Muscle of back (tissue), 11 donors: Measurements from ENCODE around the gene FXR2. TPM values are rescaled to one million over a fixed set of nuclear protein-coding genes. Genes with fewer than 3 reads are reported as not detected.

Source experiments
- DNase-seq, 3 donors: peaks; one replicate each; pipeline versions ENCODE4 v3.0.0 to v3.0.0-alpha.2; 2013
- polyA plus RNA-seq, 10 donors: library from polyadenylated mRNA; unstranded; fragments of 120-200 nt; gene quantifications; one replicate each; pipeline ENCODE4 v1.2.1, GENCODE V29; 2013; ENCODE audit not compliant: insufficient read length in 10 of 10

FXR2 gene
- polyA plus RNA-seq, 10 donors: 32.0 to 41.2 (median 39.2) TPM

DNA sequence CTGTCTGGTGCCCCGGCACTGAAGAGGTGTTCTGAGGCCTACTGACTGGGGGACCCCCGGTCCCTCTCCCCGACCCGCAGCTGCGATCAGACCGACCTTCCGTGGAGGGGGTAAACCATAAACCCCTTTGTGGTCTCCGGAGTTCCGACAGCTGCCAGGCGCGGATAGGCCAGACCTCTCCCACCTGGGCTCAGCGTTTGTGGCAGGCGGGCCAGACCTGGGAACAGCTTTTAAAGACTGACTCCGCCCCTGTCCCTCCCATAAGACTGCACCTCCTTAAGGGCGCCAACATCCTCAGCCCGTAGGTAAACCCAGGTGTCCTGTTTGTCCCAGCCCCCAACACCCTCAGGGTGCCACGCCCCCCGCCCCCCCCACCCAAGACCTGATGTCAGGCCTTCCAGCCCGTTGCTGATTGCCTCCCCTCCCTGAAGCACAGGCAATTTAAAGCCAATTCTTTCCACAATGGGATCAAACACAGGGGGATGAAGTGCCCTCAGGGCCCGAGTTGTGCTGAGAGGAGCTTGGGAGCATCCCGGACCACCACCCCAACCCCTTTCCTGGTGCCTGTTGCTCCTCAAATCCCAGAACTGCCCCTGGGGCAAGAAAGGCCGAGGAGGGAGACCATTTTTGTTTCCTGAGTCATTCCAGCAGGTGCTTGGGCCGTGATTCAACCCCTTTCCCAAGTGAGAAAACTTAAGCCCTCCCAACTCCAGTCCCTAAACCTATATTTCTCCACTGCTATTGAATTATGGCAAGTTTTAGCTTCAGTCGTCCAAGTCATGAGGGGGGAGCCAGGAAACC lies 24.6 kb downstream of the FXR2 start, which contains the start of gene SOX15:
SOX15 (minus strand) TSS at position 204 of the 801 bp plus-strand sequence. CDS start 418 bp downstream, outside the sequence.
- peak in 1 of 3 donors; percentile 70 for DNase-seq

DNA sequence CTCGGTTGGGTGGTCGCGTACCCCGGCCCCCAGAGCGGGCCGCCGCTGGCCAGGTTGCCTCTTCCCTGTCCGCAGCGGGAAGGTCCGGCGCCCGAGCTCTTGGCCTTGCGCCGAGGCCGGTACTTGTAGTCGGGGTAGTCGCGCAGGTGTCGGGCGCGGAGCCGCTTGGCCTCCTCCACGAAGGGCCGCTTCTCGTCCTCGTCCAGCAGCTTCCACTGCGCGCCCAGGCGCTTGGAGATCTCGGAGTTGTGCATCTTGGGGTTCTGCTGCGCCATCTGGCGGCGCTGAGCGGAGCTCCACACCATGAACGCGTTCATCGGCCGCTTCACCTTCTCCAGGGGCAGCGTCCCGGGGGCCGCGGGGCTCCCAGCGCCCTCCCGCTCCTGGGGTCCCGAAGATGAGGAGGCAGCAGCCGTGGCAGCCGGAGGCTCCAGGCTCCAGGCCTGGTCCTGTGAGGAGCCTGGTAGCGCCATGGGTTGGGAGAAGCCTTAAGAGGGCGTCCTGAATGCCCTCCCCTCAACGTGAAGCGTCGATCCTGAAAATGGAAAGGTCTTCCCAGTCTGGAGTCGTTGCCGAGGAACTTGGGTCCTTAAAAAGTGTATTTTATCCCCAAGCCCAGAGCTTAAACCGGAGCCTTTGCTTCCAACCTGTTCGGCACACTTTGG lies 25.4 kb downstream of the FXR2 start:
- DNase-seq: peak; percentile 80 to 95 (median 93)

DNA sequence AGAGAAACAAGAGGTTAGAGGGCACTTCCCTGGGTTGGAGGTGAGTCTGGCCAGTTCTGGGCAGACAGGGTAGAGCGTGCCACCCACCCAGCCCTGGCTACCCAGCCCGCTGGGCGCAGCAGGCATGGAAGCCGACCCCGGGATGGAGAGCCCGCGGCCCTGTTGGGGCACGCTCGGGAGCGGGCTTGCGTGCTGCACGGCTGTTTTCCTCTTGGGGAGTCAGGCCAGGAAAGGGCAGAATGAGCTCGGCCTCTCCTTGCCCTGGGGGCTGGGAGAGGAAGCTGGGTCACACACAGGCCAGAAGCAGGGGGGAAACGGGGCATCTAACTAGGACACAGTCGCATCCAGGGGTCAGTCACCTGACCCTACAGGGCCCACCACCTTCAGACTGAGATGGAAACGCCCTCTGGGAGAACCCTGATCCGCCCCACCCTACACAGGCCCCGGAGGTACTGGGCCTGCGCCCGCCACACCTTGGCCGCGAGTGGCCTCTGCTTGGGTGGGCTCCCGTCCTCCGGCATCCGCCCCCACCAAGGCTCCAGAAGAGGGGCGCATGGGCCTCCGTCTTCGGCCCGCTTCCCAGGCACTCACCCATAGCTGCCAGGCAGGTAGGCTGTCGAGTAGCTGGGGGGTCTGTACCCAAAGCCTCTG lies 26.0 kb downstream of the FXR2 start:
- no peak for DNase-seq

DNA sequence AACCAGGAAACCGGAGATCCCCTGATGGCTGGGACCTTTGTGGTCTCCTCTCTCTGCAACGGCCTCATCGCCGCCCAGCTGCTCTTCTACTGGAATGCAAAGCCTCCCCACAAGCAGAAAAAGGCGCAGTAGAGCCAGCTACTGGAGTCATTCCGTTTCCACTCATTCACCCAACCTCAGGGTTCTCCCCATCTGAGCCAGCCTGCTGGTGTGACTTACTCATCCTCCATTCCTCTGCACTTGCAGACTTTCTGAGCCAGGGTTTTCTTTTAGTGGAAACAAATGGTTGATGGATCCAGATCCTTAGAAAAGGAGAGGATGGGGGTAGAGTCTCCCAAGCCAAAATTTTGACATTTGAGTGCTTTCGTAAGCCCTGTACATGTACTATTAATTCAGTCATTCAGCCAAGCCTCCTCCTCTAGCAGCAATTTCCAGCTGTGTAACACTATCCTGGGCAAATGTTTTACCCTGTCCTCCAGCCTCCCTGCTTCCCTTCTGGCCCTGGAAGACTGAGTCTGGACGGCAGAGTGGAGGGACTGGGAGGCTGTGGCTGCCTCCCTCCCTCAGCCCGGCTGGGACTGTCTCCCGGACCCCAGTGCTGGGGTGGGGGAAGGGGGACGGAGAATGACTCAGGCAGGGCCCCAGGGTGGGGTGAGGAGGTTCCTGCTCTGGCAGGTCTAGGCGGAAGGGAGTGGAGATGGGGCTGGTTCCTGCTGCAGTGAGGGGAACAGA lies 27.1 kb downstream of the FXR2 start:
- peak in 2 of 3 donors; percentile 75 to 82 for DNase-seq

DNA sequence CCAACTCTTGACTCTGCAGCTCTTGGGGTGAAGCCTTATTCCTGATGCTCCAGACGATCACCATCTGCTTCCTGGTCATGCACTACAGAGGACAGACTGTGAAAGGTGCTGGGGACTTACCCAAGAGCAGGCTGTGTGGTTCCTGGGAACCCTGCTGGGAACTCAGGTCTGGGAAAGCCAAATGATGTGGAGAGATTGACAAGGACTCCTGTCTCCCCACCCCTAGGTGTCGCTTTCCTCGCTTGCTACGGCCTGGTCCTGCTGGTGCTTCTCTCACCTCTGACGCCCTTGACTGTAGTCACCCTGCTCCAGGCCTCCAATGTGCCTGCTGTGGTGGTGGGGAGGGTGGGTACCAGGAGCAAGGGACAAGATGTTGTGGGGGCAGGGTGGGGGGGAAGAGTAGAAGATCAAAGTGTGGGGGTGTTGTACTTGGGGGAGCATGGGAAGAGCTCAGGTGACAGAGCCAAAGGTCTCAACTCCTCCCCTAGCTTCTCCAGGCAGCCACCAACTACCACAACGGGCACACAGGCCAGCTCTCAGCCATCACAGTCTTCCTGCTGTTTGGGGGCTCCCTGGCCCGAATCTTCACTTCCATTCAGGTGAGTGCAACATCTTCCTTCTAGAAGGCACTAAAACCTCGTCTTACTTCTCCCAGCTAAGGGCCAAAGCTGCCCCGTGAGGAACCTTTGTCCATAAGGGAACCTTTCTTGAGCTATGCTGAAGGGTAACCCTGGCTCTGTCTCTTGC lies 27.9 kb downstream of the FXR2 start:
- DNase-seq: no peak

DNA sequence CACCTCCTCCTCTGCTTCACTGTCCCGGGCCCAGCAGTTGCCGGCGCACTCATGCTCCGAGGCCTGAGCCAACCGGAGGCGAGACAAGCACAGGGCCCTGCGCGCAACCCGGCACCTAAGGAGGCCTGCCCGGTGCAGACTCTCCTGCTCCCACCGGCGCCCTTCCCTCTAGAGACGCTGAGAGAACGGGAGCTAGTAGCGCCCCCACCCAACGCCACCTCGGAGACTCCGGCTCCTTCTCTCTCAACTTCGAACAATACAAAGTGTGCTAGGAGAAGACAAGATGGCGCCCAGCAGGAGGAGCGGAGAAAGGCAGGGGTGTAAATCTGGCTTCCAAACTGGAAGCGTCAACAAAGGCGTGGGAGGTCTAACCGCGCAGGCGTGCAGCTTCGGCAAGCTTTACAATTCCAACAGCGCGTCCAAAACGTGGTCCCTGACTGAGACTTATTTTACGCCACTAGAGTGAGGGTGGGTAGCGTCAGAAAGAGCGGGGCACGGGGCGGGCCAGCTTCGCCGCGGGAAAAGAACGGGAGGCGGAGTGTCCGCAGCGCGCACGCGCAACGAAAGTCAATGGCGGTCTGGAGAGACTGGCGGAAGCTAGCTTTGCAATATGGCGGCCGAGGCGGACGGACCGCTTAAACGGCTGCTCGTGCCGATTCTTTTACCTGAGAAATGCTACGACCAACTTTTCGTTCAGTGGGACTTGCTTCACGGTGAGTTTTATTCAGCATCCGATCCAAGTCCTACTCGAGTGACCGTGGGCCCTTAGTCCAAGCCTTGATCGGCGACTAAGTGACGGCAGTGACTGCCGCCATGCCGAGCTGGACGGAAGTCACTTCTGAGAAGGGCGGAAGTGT lies 31.2 kb downstream of the FXR2 start, which contains the start of gene MPDU1:
MPDU1 (plus strand) TSS at position 600 of the 857 bp plus-strand sequence; CDS start at position 611, 11 bp downstream.
- peak; percentile 98 to 100 (median 99) for DNase-seq

DNA sequence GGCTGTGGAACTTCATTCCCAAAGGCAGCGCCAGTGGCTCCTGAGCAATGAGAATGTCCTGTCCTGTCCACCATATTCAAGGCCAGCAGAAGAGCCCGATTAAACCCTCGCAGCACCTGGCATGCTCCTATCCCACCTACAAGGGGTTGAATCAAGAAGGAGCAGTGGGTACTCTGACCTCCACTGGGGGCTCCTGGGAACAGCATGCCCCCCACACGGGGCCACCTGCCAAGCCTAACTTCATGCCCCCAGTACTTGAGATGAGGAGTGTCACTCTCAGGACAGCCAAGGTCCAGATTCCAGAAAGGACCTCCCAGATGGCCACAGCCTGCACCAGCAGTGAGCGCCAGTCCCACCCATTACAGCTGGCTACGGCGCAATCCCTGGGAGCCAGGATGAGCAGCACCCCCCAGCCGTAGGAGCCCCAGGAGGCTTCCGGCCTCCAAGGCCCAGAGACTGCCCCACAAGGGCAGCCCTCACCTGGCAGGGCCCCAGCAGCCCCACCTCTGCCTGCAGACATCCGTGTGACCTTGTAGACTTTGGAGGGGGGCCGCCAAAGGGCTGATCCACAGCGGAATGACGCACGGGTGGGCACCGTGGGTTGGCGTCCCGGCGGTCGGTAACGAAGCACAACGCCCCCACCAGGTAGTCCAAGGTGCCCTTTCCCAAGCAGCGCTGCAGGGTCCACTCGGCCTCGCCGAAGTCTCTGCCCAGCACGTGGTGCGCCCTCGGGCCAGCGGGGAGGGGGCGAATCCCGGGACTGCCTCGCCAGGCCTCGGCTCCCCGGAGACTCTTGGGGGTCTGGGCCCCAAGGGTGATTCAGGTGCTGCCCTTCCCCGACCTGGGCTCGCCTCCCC lies 32.1 kb downstream of the FXR2 start:
- peak in 1 of 3 donors; percentile 44 for DNase-seq

DNA sequence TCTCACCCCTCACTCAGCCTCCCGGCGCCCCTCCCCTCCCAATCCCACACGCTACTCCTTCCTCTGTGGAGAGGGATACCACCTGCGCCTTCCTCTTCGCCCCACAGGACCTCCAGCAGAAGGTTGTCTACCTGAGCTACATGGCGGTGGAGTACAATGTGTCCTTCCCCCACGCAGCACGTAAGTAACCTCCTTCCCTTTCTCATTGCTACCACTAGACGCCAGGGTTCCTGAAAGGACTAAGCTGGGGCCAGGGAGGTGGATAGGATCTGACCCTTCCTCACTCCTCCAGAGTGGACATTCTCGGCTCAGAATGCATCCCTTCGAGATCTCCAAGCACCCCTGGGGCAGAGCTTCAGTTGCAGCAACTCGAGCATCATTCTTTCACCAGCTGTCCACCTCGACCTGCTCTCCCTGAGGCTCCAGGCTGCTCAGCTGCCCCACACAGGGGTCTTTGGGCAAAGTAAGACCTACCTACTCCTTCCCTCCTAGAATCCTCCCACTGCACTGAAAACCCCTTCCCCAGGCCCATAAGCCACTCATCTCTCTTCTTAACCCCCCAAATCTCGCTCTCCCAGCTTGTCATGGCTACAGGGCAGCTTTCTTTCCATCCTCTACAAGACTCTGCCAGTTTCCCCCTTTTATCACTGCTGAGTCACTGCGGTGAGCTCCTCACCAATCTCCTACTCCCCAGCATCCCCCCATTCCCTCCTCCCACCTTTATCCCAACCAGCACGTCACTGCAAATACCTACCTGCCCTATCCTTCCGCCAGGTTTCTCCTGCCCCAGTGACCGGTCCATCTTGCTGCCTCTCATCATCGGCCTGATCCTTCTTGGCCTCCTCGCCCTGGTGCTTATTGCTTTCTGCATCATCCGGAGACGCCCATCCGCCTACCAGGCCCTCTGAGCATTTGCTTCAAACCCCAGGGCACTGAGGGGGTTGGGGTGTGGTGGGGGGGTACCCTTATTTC lies 33.8 kb downstream of the FXR2 start:
- no peak for DNase-seq

DNA sequence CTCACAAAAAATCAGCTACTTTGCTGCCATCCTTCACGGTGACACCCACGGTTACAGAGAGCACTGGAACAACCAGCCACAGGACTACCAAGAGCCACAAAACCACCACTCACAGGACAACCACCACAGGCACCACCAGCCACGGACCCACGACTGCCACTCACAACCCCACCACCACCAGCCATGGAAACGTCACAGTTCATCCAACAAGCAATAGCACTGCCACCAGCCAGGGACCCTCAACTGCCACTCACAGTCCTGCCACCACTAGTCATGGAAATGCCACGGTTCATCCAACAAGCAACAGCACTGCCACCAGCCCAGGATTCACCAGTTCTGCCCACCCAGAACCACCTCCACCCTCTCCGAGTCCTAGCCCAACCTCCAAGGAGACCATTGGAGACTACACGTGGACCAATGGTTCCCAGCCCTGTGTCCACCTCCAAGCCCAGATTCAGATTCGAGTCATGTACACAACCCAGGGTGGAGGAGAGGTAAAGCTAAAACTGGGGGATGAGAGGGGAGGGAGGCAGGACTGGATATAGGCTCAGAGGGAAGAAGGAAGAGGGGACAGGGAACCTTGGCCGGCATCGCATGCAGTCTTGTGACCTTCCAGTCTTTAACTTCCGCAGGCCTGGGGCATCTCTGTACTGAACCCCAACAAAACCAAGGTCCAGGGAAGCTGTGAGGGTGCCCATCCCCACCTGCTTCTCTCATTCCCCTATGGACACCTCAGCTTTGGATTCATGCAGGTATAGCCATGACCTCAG lies 34.7 kb downstream of the FXR2 start:
- DNase-seq: no peak

DNA sequence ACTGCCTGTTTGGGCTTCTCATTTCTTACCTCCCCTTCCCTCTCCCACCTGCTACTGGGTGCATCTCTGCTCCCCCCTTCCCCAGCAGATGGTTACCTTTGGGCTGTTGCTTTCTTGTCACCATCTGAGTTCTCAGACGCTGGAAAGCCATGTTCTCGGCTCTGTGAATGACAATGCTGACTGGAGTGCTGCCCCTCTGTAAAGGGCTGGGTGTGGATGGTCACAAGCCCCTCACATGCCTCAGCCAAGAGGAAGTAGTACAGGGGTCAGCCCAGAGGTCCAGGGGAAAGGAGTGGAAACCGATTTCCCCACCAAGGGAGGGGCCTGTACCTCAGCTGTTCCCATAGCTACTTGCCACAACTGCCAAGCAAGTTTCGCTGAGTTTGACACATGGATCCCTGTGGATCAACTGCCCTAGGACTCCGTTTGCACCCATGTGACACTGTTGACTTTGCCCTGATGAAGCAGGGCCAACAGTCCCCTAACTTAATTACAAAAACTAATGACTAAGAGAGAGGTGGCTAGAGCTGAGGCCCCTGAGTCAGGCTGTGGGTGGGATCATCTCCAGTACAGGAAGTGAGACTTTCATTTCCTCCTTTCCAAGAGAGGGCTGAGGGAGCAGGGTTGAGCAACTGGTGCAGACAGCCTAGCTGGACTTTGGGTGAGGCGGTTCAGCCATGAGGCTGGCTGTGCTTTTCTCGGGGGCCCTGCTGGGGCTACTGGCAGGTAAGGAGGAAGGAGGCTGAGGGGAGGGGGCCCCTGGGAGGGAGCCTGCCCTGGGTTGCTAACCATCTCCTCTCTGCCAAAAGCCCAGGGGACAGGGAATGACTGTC lies 35.5 kb downstream of the FXR2 start, which contains the start of gene CD68:
CD68 (plus strand) TSS at position 638 of the 833 bp plus-strand sequence; CDS start at position 678, 40 bp downstream.
- peak in 2 of 3 donors; percentile 78 to 82 for DNase-seq

DNA sequence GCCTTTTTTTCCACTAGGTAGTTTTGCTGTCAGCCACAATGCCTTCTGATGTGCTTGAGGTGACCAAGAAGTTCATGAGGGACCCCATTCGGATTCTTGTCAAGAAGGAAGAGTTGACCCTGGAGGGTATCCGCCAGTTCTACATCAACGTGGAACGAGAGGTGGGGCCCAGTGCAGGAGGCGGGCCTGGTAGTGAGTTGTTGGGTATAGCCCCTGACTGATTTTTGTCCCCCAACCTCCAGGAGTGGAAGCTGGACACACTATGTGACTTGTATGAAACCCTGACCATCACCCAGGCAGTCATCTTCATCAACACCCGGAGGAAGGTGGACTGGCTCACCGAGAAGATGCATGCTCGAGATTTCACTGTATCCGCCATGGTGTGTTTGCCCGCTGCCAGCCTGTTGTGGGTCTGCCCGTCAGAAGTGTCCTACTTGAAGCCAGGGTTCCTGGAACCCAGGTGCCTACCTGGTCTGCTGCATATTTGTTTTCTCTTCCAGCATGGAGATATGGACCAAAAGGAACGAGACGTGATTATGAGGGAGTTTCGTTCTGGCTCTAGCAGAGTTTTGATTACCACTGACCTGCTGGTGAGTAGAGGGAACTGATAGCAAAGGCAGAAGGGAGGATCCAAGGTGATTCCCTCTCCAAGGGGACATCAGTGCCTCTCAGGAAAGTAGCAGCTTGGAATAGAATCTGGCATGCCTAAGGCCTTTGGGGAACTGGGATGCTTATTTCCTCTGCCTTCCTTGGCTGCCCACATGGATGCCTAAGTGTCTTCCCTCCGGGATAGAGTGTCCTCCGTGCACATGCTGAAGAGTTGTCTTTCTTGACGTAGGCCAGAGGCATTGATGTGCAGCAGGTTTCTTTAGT lies 37.1 kb downstream of the FXR2 start:
- DNase-seq: no peak

DNA sequence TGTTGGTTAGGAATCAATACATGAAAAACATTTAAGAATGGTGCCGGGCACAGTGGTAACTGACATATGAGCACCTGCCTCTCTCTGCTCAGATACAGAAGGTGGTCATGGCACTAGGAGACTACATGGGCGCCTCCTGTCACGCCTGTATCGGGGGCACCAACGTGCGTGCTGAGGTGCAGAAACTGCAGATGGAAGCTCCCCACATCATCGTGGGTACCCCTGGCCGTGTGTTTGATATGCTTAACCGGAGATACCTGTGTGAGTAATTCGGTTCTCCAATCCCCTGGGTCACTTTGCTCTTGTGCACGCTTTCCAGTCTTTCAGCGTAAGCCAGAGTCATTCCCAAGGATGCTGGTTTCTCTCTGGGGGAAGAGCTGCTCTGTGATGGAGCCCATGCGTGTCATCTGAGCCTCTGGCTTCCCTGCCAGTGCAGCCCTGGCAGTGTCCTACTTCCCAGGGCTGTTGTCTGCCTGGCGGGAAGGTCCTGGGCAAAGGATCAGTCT lies 38.2 kb downstream of the FXR2 start:
- DNase-seq: no peak

DNA sequence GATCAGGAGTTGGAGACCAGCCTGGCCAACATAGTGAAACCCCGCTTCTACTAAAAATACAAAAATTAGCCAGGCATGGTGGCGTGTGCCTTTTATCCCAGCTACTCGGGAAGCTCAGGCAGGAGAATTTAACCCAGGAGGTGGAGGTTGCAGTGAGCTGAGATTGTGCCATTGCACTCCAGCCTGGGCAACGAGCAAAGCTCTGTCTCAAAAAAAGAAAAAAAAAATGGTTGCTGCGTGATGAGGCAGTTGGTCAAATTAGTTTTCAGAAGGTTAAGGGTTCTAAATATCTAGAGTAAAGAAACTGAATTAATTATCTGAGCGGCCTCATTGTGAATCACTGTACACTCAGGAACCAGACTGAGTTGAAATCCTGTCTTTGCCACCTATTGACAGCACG lies 38.7 kb downstream of the FXR2 start:
- DNase-seq: no peak

DNA sequence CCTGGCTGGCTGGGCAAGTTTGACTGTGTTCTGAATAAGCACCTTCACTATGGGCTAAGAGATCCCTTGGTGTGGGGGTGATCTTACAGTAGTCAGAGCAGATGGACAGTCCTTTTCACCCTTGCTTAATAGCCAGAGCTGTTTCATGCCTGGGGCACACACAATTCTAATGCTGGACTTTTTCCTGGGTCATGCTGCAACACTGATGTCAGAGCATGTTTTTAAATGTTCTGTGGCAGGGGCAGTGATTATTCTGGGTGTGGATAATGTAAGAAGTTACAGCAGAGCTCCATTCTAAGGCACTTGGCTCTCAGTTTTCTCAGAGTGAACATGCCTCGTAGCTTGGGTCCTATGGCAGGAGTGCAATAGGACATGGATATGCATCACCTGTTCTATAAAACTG lies 39.2 kb downstream of the FXR2 start:
- DNase-seq: no peak
